Measurements from ENCODE around the gene FOSL1. TPM values are rescaled to one million over a fixed set of nuclear protein-coding genes. Genes with fewer than 3 reads are reported as not detected.

The FOSL1 gene
- total RNA-seq, 1 donor from 2014 or later = 37.9 TPM

DNA sequence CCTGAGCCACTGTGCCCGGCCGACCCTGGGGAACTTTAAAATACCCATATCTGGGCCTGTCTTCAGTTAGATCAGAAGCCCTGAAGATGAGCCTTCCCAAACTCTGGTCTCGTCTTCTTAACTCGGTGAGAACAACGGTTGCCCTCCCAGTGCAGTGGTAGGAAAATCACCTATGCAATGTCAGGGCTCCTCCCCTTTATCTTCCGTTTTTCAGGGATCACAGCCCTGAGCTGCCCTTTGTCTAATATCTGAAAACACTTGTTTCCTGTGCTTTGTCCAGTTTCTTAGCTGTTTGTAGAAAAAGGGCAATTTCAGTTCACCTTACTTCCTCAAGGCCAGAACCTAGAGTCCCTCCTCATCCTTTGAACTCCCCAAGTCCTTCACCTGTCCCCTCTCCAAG is 28.5 kb upstream of the FOSL1 start:
- no peaks in the 10 kb centered on the region for H3K36me3 ChIP-seq (ENCODE audit: insufficient read depth, low read length)
- Mint-ChIP-seq H3K27ac (ENCODE audit: unreplicated experiment) (no peak overlapping the region), H3K4me3 (ENCODE audit: unreplicated experiment) (no peak overlapping the region), H3K36me3 (ENCODE audit: low read depth, unreplicated experiment) (peaks cover 5% of the 10 kb centered on the region), H3K4me1 (ENCODE audit: low read depth, unreplicated experiment) (peaks cover 3% of the 10 kb centered on the region), H3K9me3 (ENCODE audit: unreplicated experiment) (peaks cover 3% of the 10 kb centered on the region), H3K27me3 (ENCODE audit: low read depth, unreplicated experiment) (no peaks in the 10 kb centered on the region)
- no peak overlapping the region for H3K4me3 ChIP-seq (ENCODE audit: insufficient read depth, low read depth, low read length)
- no peak for TF ChIP-seq CTCF (IDR thresholded peaks at IDR 0.05; ENCODE audit: insufficient read depth, low read depth, low read length)
- no peak for TF ChIP-seq EZH2 (IDR thresholded peaks at IDR 0.05; ENCODE audit: insufficient read depth, low read length)
- DNase-seq (ENCODE audit: low read depth) = no peak
- H3K9me3 ChIP-seq (ENCODE audit: insufficient read depth, low read depth, low read length) = no peaks in the 10 kb centered on the region
- no peaks in the 10 kb centered on the region for H3K27me3 ChIP-seq (ENCODE audit: insufficient read depth, low read length)
- H3K27ac ChIP-seq (ENCODE audit: low read depth, low read length) = no peak overlapping the region
- FAIRE-seq = no peak
- H3K9ac ChIP-seq (ENCODE audit: low read length) = no peak overlapping the region
- no peak overlapping the region for H2AFZ ChIP-seq (ENCODE audit: low read depth, low read length)
- no peak overlapping the region for H3K4me2 ChIP-seq (ENCODE audit: low read length)
- H4K20me1 ChIP-seq (ENCODE audit: insufficient read depth, low read length) = no peaks in the 10 kb centered on the region
- peaks cover 7% of the 10 kb centered on the region for H3K4me1 ChIP-seq (ENCODE audit: insufficient read depth, low read length)
- no peaks in the 10 kb centered on the region for H3K79me2 ChIP-seq (ENCODE audit: insufficient read depth, low read length)

DNA sequence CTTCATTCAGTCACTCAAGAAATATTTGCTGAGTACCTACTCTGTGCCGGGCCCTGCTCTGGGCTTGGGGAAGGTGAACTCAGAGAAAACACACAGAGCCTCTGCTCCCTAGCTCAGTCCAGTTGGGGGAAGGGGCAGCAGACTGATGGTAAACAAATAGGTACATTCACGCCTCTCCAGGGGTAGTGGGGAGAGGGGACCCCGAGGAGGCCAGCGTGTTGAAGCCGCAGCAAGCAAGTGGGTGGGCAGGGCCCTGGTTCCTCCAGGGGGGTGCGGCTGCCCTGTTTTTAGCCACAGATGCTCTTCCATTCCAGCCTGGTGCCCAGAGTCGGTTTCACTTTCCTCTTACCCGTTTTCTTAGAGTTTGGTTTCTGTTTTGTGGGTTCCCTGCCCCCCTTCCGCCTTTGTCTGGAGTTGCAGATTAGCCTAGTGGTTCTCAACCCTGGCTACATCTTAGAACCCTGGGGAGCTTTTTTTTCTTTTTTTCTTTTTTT is 27.8 kb upstream of the FOSL1 start:
- Histone ChIP-seq H3K36me3 (ENCODE audit: insufficient read depth, low read length) (no peaks in the 10 kb centered on the region), H4K20me1 (ENCODE audit: insufficient read depth, low read length) (no peaks in the 10 kb centered on the region), H3K4me1 (ENCODE audit: insufficient read depth, low read length) (peaks cover 7% of the 10 kb centered on the region), H3K27me3 (ENCODE audit: insufficient read depth, low read length) (no peaks in the 10 kb centered on the region), H3K79me2 (ENCODE audit: insufficient read depth, low read length) (no peaks in the 10 kb centered on the region), H3K27ac (ENCODE audit: low read depth, low read length) (no peak overlapping the region), H3K9me3 (ENCODE audit: insufficient read depth, low read depth, low read length) (no peaks in the 10 kb centered on the region), H3K4me3 (ENCODE audit: insufficient read depth, low read depth, low read length) (no peak overlapping the region), H2AFZ (ENCODE audit: low read depth, low read length) (no peak overlapping the region), H3K9ac (ENCODE audit: low read length) (no peak overlapping the region), H3K4me2 (ENCODE audit: low read length) (no peak overlapping the region)
- Mint-ChIP-seq H3K27ac (ENCODE audit: unreplicated experiment) (peak overlapping the region; percentile 41), H3K4me1 (ENCODE audit: low read depth, unreplicated experiment) (peaks cover 3% of the 10 kb centered on the region), H3K9me3 (ENCODE audit: unreplicated experiment) (peaks cover 3% of the 10 kb centered on the region), H3K36me3 (ENCODE audit: low read depth, unreplicated experiment) (peaks cover 5% of the 10 kb centered on the region), H3K27me3 (ENCODE audit: low read depth, unreplicated experiment) (no peaks in the 10 kb centered on the region), H3K4me3 (ENCODE audit: unreplicated experiment) (peak overlapping the region; percentile 40)
- TF ChIP-seq CTCF (IDR thresholded peaks at IDR 0.05; ENCODE audit: insufficient read depth, low read depth, low read length) (no peak), EZH2 (IDR thresholded peaks at IDR 0.05; ENCODE audit: insufficient read depth, low read length) (no peak)
- DNase-seq (ENCODE audit: low read depth) (no peak), FAIRE-seq (no peak)

- H3K4me1 ChIP-seq (ENCODE audit: insufficient read depth, low read length) = peaks cover 6% of the 10 kb centered on the region
- peaks cover 6% of the 10 kb centered on the region for H4K20me1 ChIP-seq (ENCODE audit: insufficient read depth, low read length)
- no peak overlapping the region for H3K27ac Mint-ChIP-seq (ENCODE audit: unreplicated experiment)
- H3K9me3 Mint-ChIP-seq (ENCODE audit: unreplicated experiment) = peaks cover 3% of the 10 kb centered on the region
- H3K4me3 Mint-ChIP-seq (ENCODE audit: unreplicated experiment) = no peak overlapping the region
- peaks cover 11% of the 10 kb centered on the region for H3K36me3 Mint-ChIP-seq (ENCODE audit: low read depth, unreplicated experiment)
- DNase-seq (ENCODE audit: low read depth) = no peak
- H3K4me1 Mint-ChIP-seq (ENCODE audit: low read depth, unreplicated experiment) = peaks cover 3% of the 10 kb centered on the region
- H3K27me3 ChIP-seq (ENCODE audit: insufficient read depth, low read length) = no peaks in the 10 kb centered on the region
- H3K27ac ChIP-seq (ENCODE audit: low read depth, low read length) = no peak overlapping the region
- FAIRE-seq = no peak
- H3K4me2 ChIP-seq (ENCODE audit: low read length) = no peak overlapping the region
- no peaks in the 10 kb centered on the region for H3K27me3 Mint-ChIP-seq (ENCODE audit: low read depth, unreplicated experiment)
- H3K4me3 ChIP-seq (ENCODE audit: insufficient read depth, low read depth, low read length) = no peak overlapping the region
- no peak overlapping the region for H2AFZ ChIP-seq (ENCODE audit: low read depth, low read length)
- no peaks in the 10 kb centered on the region for H3K9me3 ChIP-seq (ENCODE audit: insufficient read depth, low read depth, low read length)
- H3K36me3 ChIP-seq (ENCODE audit: insufficient read depth, low read length) = peaks cover 12% of the 10 kb centered on the region
- peaks cover 15% of the 10 kb centered on the region for H3K79me2 ChIP-seq (ENCODE audit: insufficient read depth, low read length)
- H3K9ac ChIP-seq (ENCODE audit: low read length) = no peak overlapping the region
- TF ChIP-seq CTCF (IDR thresholded peaks at IDR 0.05; ENCODE audit: insufficient read depth, low read depth, low read length) (no peak), EZH2 (IDR thresholded peaks at IDR 0.05; ENCODE audit: insufficient read depth, low read length) (no peak)
Measured at GRCh38 chr11:65925397-65925796, 25.2 kb upstream of the FOSL1 start.
